HG03342 (cell line): ENCODE measurements around the gene C11orf58.

Experiments used
- ATAC-seq: cut with Tn5 transposase; IDR thresholded peaks from one replicate; pipeline ENCODE4 v1.9.1; 2021; ENCODE audit warnings: mild to moderate bottlenecking, moderate library complexity; ENCODE audit not compliant: unreplicated experiment

Gene C11orf58

DNA sequence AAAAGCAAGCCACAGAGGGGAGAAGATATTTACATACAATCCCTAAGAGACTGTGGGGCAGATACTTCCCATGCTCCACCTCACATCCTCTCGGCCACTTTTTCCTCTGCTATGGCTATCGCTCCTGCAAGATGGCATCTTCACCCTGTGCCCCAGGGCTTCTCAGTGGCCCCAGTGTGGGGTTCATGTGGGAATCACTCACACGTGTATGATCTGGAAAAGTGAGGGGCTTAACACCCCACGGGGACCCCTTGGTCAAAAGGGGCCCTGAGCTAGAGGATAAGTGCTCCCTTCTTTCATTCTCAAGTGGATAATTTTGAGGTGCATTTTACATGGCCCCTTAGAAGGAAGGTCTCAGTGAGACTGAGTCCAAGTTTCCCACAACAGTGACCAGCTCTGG, 28.7 kb downstream of the C11orf58 start:
- no peak for ATAC-seq

DNA sequence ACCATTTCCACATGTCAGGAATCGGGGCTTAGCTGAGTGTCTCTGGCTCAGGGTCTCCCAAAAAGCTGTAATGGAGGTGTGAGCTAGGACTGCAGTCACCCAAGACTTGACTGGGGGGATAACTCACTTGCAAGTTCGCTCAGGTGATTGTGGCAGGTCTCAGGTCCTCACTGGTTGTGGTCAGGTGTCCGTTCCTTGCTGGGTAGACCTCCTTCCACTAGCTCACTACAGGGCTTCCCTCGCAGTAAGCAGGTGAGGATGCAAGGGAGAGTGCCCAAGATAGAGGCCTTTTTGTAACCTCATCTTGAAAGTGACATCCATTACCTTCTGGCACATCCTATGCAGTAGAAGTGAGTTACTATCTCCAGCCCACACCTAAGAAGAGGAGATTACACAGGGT, 29.5 kb downstream of the C11orf58 start:
- no peak for ATAC-seq

DNA sequence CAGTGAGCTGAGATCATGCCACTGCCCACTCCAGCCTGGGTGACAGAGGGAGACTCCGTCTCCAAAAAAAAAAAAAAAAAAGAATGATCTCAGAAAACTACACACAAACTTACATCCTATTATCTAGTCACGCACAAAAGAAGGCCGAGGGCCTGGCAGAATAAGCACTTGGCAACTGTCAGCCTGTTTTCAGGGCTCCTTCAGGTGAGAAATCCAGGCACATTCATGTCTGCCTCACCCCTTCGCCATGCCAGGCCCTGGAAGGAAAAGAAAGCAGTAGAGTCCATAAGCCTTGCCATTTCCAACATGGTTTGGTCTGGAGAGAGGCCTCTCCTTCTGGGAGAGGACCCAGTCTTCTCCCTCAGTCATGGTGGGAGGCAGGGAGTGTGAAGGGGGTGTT, 30.9 kb downstream of the C11orf58 start:
- no peak for ATAC-seq

DNA sequence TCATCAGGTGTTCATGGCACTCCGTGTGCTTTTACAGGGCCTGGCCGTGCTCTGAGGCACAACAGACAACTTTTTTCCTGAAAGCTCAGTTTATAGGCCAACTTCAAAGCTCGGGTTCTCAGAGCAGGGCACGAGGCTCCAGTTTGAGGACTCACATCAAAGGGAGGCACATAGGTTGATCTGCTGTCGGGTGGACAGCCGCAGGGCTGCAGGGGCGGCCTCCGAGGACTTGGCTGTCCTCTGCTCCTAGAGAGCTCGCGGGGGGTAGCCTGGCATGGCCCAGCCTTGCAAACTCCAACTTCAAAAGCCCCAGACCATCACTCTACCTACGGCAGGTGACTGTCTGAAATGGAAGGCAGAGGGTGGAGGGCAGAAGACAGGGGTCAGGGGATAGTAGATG, 31.6 kb downstream of the C11orf58 start:
- no peak for ATAC-seq

DNA sequence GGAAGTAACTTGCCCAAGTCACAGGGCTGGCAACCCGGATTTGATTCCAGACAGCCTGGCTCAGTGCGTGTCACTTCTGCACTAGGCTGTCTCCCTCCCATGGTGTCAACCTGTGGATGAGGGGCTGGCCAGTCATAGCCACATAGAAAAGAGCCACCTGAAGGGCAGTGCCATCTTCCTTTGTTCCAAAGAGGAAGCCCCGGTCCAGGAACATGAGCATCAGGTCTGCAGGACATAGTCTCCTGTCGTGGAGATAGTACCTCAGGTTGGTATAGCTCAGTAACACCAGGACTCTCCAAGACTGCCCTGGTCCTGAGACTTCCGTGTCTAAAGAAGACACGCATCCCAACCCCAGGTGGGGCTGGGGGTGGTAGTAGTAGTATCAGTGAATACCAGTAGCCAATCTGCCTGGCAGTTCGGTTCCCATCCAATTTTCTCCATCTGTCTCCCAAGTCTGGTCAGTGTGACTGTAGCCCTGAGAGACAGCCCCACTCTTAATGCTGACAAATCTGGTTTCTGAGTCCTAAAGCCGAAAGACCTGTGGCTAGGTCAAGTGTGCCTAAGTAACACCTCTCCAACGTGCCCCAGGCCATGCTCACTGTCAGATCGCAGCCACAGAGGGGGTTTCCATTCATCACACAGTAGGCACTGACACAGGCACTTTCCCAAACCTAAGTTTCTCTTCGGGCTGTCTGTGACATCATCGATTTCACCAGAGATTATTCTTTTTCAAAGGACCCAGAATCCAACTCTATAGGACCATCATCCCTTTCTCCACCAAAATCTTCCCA, 33.1 kb downstream of the C11orf58 start:
- ATAC-seq, result no peak

DNA sequence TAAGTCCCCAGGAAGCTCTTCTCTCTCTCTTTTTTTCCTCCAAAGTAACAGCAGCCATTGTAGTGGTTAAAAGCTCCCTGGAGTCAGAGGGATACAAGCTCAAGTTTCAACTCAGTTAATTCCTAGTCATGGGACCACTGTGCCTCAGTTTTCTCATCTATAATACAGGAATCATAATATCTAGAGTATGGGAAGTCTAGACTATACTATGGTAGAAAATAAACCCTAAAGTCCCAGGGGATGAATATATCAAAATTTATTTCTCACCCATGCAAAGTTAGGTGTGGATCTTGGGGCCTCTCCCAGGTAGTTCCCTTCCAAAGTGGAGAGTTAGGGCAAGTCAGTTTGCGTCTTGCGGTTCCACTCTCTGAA, 33.7 kb downstream of the C11orf58 start:
- ATAC-seq, result no peak

DNA sequence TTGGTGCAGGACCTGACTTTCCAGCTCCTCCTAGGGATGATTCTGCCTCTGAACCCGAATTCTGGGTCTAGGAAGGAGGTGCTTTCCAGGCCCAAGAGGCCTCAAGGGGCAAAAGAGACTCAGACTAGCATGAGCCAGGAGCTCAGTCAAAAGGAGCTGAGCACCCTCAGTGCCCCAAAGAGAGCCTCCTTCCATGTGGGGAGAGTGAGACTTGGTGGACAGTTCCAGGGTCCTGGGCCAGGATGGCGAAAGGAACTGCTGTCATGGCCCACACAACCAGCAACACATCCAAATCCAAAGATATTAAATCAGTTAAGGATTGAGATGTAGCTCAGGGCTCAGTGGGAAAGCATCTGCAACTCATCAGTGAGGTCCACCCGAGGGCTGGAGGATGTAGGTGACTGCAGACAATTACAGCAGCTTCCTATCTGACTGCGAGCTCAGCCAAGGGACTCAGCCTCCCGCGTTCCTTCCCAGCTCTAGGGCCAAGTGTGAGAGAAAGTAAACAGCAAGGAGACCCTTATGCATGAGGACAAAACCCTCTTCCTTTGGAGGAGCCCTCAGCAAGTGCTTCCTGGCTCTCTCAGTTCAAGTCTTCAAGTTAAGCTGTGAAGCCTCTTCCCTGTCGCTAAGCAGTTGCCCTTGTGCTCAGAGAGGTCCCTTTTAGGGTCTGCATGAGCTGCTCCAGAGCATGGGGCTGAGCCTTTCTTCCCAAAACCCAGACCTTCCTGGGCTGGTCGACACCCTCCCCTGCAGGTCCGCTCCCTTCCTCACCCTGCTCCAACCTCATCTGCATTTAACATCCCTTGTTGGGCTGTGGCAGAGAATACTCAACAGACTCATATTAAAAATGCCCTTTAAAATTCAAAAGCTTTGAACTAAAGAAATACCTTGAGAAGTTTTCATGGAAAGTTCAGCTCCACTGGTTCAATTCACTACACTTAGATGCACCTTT, 35.8 kb downstream of the C11orf58 start:
- no peak for ATAC-seq

DNA sequence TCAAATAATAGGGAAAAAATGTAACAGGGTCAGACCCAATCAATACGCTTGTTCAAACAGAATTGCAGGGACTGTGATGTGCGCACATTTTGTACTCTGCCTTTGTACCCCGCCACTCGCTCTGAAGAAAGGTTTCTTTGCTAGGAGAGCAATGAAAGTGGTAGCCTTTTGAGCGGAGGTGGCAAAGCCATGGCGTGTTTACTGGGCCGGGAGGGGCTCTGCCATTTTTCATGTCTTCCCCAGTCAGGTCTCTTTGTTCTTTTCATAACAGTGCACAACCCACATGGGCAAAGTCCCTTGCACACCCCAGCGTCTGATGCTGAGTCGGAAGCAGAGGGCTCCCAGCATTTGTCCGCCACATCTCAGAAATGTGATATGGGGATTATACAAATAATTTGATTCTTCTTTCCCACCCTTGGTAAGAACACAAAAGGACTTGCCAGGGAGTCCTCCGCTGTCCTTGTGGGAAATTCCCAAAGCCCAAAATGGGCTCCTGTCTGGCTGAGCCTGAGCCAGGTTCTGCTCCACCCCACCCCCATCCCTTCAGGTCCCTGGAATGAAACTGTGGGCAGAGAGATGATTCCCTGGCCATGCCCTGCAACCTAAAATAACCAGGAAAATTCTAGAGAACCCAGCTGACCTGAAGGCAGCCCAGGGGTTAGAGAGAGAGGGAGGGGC, 36.6 kb downstream of the C11orf58 start:
- no peak for ATAC-seq

DNA sequence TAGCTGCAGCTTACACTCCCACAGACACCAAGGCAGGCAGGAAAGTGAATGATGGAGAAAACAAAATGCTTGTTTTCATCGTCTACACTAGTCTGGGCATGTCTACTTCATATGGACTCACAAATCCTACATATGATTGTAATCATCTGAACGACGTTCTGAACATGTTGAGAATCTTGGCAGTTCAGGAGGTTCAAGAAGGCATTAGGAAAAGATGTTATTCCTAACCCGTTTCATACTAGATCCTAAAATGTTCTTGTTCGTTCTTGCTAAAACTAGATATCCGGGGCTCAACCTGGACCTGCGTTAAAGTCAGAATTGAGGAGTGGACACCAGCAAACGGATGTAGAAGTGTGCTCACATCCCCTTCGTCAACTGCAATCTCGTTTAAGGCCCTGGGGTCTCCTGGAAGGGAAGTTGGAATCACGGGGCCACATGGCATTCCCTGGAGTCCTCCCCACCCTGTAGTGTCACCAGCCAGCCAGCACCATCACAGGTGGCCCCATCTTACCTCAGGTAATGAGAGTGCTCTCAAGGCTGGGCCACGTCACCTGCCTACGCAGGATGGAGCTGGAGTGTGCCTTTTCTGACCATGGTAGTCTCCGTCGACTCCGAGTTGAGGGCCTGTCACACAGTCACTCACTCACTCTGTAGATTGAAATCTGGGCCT, 37.3 kb downstream of the C11orf58 start:
- ATAC-seq, result no peak

DNA sequence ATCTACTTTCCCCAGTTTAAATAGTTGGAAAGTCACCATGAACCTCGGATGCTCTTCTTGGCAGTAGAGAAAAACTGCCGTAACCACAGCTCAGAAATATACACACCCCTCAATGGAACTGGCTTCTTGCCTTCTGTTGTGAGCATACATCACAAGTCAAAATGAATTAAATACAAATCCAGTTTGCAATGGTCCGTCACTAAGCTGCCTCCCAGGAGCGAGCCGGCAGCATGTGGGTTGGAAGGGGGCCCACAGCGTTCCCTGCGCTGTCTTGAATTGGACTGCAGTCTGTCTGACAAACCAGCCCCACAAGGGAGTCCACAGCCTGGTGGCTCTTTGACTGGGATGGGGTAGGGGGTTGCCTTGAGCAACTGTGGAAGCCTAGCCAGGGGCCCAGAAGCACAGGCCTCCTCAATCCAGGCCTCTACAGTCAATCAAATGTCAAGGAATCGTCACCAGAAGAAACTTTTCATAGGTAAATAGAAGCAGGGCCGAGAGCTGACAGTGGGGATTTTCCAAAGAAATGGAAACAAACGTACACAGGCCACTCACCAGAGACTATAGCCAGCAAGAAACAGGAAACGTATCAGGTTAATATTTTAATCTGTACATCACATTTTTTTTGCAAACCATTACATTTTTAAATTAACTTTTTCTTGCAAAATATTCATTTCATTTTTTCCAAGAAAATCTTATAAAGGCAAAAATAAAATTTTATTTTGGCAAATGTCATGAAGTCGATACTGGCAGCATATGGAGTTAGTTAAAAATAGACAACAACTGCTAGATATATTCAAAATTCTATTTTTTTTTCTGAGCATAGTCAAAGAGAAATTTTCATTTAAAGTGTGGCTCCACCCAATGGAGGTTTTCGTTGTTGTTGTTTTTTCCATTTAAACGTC, 38.5 kb downstream of the C11orf58 start:
- ATAC-seq, result no peak

DNA sequence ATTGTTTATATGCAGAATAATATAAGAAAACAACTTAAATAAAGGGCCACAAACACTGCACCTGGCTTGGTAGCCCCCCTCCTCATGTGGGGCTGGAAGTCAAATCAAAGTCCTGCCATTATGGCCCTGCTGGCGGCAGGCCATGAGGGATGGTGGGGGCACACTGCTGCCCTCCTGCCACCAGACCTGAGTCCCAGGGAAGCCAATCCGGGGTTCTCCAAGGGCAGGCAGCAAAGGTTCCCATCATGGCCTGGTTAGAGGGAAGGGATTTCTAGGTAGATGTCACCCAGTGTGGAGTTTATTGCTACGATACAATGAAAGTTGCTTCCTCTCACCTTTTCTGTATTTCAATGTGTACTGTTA, 39.1 kb downstream of the C11orf58 start:
- ATAC-seq, result no peak

DNA sequence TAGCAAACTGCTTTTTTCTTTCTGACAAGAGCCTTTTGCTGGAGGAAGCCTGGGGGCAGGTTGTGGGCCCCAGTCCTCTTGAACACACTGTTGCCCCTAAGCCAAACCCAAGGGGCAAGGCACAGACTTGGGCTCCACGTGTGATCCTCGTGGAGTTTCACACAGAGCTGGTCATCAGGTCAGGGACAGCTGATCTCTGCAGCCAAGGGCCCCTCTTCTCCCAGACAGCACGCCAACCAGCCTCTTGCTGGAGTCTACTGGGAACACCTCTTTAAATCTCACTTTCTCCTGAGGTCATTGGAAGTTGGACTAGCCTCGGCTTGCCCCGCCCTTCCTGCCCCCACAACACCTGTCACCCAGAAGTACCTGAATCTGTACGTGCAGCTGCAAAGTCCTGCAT, 39.8 kb downstream of the C11orf58 start:
- ATAC-seq, result no peak

DNA sequence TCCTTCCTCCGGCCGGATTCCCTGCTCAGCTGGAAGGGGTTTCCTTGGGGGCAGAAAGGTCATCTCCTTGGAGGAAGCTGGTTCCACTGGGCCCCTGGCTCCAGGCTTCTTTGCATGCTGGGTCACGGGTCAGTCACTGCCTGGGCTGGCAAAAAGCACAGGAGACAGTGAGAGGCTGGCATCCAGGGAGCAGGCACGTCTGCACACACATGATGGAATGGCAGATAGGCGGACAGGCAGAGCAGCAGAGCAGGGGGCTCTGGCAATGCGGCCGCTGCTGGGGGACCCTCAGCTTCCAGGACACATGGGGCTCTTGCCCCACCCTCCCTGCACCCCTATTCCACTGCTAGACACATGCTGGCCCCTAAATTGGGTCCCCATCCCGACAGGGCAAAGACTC, 40.4 kb downstream of the C11orf58 start:
- no peak for ATAC-seq

DNA sequence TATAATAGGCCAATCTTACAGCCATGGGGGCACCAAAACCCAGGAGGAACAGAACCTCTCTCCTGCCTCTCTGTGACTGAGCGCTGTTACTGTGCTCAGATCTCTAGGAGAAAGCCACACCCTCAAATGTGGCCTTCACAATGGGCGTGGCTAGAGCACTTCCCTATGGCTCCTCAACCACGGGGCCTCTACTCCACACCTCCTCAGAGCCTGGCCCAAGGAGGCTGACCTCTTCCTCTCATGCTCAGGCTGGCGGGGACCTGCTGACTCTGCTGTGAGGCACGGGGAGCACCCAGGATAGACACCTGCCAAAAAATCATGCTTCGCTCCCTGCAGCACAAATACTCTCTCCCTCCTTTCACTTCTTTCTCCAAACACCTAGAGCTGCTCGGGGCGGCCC, 41.0 kb downstream of the C11orf58 start:
- ATAC-seq, result no peak

DNA sequence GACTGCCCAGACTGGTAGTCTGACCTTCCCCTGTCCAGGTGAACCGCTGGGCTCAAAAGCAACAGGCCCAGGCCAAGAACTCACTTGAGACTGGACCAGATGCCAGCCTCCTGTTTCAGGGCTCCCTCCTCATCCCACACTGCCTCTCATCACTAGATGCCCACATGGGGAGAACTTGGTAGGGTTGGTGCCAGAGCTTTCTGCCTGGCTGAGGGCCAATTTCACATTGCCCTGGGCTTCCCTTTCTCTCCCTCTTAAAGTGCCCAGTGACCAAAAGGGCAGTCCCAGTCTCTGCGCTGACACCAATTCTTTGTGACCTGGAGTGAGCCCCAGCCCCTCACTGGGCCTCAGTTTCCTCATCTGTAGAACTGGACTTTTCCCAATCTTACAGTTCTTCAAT, 41.7 kb downstream of the C11orf58 start:
- ATAC-seq, result no peak

DNA sequence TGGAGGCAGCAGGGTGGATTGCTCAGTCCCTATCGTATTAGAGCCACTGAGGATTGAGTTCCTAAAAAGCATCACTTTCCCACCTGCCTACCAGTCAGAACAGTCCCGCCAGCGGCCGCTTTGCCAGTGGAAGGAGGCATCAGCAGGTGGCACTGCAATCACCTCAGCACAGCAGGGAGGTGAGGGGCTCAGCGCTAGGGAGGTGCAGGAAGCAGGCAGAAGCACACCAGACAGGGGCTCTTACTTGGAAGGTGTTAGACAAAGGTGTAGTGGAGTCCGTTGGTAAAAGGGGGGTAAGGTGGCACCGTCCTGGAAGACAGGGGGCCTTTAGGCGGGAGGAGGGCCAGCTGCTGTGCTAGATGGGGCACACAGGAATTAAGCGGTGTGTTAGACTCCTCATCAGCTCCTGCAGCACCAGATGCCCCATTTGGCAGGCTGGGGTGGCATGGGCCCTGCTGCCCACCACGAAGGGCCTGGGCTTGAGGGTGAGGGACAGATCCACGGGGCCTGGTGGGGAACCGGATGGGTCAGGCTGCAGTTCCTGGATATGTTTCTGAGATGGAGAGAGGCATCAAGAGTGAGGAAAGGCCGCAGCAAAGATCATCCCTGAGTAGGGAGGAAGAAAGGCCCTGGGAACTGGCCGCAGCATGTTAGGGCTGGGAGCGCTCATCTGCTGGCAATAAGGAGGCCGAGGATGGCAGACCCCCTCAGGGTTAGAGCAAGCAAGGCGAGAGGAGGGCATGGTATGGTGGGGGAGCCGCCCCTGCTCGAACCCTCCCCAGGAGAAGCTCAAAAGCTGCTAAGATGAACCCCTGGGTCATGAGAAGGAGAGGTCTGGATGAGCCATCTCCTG, 42.5 kb downstream of the C11orf58 start:
- no peak for ATAC-seq

DNA sequence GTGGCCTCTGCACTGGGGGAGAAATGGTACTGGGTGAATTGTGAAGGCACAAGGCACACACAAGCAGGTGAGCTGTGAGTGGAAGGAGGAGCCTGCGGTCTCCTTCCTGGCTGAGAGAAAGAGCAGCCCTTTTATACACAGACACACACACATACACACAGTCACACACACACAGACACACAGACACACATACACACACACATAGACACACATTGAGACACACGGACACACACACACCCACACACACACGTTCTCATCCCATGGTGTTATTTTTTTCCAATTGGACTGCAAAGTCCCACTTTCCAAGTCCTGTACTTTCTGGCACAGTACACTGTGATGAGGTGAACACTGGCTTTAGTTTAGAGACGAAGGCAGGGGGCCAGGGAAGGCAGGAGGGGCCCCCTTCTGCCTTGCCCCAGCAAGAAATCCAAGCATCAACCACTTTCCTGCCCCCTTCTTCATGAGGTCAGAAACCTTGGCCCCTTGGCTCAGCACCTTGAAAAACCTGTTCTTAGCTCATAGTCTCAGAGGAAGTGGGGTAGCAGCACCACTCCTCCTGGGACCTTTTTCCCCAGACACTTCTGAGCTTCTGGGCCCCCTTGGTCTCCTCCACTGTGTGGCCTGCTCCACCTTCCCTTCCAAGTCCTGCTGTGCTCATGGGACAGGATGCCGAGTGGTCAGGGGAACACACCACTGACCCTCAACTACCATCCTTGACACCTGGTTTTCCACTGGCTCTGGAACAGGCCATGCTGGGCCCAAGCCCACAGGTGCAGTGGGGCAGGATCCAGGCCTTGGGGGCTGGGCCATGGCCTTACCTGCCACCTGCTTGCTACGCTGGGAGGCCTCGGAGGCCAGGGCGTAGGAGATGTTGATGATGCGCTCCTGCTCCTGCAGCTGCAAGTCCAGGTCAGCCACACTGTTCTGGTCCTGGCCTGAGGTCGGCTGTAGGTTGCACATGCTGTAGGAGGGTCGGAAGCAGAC, 43.8 kb downstream of the C11orf58 start:
- ATAC-seq, result no peak

DNA sequence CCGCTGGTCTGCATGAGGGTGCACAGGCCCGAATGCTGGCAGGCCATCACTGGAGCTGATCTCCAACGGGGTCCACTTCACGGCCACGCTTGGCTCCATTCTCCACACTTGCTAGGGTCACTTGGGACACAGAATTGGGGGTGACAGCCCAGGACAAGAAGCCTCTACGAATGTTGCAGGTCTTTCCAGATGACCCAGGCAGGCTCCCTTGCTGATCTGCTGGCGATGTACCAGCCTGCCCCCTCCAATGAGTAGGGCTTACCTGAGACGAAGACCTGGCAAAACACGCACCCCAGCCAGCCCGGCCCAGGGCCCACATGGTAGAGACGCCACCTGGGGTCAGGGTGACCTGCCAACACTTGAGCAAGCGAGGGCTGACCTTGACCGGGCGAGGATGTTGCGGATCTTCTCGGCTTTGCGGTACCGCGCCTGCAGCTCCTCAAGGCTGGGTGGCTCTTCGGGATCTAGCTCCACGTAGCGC, 44.9 kb downstream of the C11orf58 start:
- no peak for ATAC-seq
